Effector CD8-positive, alpha-beta T cell (primary cell): ENCODE measurements around the gene MRPL4.
"Not testable (repeated sequence)": the region's sequence is repeated elsewhere in the genome, so short reads cannot be mapped to it uniquely, and the experiment has no call there.

Experiments
- DNase-seq: peaks from one replicate; lab custom pipeline; 2025; lab: John Stamatoyannopoulos, UW

MRPL4 gene

GRCh38 chr19:10230173-10230860 is 21.7 kb upstream of the MRPL4 start:
- peak; percentile 38 for DNase-seq

GRCh38 chr19:10230861-10231611 is 21.0 kb upstream of the MRPL4 start, which contains the start of gene S1PR2:
Gene S1PR2, minus strand, starts transcription at chr19:10231331. Its CDS starts 6,426 bp downstream, at chr19:10224905.
- peak; percentile 59 for DNase-seq

DNA sequence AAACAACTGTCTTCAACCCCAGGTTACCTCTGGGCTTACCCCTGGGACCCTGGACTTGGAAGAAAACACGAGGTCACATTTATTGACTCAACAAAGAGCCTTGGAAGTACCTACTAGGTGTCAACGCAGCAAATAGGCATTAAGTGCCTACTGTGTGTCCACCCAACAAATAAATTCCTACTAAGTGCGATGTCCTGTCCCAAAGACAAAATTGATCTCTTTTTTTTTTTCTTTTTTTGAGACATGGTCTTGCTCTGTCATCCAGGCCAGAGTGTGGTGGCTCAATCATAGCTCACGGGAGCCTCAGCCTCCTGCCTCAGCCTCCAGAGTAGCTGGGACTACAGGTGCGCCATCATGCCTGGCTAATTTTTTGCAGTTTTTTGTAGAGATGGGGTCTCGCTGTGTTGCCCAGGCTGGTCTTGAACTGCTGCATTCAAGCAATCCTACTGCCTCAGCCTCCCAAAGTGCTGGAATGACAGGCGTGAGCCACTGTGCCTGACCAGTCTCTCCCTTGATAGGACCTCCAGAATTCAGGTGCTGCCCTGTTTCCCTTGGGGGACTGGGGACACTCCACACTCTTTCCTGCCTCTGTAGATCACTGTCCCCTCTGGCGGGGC is 20.3 kb upstream of the MRPL4 start:
- no peak for DNase-seq

GRCh38 chr19:10233946-10234345 is 18.1 kb upstream of the MRPL4 start:
- DNase-seq = no peak

- no peak for DNase-seq
Measured at GRCh38 chr19:10235003-10235402, 17.0 kb upstream of the MRPL4 start.

- not testable (repeated sequence) for DNase-seq
Measured at GRCh38 chr19:10235409-10235808, 16.6 kb upstream of the MRPL4 start.

- DNase-seq = no peak
Measured at GRCh38 chr19:10237702-10238101, 14.3 kb upstream of the MRPL4 start.

GRCh38 chr19:10238172-10238783 is 13.7 kb upstream of the MRPL4 start:
- no peak for DNase-seq

GRCh38 chr19:10241826-10242449 is 10.1 kb upstream of the MRPL4 start:
- DNase-seq = not testable (repeated sequence)

- DNase-seq = no peak
Measured at GRCh38 chr19:10243606-10244005, 8.4 kb upstream of the MRPL4 start.

DNA sequence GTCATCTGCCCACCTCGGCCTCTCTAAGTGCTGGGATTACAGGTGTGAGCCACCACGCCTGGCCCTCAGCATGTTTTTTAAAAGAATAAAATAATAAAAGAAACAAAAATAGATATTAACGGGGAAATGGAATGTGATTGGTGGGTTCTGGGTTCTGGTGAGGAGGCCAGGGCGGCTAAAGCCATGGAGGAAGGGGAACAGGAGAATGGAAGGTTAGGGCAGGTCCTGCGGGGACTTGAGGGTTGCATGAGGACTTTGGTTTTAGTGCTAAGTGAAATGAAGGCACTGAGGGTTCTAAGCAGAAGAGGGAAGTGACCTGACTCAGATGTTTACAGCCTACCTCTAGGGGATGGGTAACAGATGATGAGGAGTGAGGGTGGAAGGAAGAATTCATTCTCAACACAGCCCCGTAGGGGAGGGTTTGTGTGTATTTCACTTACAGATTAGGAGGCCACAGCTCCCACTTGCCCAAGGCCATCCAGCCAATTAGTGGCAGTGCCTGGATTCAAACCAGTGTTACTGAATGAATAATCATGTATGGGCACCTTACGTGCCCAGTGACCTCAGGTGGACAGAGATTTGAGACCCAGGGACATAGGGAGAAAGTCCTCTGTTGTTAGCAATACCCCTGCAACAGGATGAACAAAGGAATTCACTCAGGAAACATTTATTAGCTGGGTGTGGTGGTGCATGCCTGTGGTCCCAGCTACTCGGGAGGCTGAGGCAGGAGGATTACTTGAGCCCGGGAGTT is 6.7 kb upstream of the MRPL4 start:
- DNase-seq = no peak

- DNase-seq = no peak
Measured at GRCh38 chr19:10246511-10246910, 5.5 kb upstream of the MRPL4 start.

DNA sequence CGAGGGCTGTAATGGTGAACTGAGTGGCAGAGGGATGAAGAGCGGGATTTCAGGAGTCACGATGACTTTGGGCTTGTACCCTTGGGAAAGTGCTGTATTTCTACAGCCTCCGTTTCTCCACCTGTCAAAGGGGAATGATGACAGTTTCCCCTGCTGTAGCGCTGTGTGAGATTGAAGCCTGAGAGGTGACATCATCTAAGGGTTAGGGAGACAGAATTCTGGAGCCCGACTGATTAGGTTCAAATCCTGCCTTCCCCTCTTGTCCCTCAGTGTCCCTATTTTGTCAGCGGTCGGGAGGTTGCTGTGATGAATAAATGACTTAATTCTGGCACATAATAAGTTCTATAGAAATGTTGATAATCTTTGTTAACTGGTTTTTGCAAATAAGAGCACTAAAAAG is 693 bp downstream of the MRPL4 start:
- DNase-seq = no peak

- DNase-seq = no peak
Measured at GRCh38 chr19:10254244-10254643, 2.2 kb downstream of the MRPL4 start.

GRCh38 chr19:10255358-10255757 is 3.3 kb downstream of the MRPL4 start:
- no peak for DNase-seq

DNA sequence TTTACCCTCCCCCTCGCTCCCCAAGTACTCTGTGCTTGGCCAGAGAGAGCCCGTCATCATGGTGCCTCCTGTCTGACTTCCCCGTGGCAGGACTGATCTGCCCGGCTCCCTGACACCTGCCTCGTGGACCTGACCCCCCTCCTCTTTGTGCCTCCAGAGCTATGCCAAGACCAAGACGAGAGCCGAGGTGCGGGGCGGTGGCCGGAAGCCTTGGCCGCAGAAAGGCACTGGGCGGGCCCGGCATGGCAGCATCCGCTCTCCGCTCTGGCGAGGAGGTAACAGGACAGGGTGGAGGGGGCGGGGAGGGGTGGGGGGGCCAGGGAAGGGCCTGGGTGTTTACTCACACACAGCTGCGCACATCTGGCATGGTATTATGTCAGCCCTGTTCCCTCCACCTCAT is 4.5 kb downstream of the MRPL4 start:
- no peak for DNase-seq

DNA sequence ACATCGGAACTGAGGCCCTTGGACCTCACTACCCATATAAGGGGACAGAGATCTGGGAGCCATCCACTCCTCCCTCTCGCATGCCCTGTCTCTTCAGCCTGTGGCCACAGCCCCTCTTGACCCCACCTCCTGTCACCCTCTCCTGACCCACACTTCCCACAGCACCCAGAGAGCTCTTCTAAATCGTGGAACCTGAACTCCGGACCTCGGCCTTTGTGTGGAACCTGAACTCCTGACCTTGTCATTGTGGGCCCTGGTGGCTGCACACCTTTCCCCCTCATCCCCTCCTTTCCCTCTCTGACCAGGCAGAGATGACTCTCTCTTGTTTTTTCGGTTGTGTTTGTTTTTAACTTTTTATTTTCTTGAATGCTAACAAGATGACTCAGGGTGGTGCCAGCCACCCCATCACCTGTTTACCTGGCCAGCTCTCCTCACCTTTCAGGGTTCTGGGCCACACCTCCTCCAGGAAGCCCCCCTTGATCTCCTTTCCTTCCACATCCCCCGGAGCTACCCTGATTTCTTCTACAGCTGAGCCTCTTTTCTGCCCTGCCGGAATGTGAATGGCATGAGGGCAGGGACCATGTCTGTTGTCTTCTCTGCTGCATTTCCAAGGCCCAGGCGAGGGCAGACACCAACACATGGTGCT is 5.1 kb downstream of the MRPL4 start:
- DNase-seq = no peak

- no peak for DNase-seq
Measured at GRCh38 chr19:10258080-10258710, 6.2 kb downstream of the MRPL4 start.

DNA sequence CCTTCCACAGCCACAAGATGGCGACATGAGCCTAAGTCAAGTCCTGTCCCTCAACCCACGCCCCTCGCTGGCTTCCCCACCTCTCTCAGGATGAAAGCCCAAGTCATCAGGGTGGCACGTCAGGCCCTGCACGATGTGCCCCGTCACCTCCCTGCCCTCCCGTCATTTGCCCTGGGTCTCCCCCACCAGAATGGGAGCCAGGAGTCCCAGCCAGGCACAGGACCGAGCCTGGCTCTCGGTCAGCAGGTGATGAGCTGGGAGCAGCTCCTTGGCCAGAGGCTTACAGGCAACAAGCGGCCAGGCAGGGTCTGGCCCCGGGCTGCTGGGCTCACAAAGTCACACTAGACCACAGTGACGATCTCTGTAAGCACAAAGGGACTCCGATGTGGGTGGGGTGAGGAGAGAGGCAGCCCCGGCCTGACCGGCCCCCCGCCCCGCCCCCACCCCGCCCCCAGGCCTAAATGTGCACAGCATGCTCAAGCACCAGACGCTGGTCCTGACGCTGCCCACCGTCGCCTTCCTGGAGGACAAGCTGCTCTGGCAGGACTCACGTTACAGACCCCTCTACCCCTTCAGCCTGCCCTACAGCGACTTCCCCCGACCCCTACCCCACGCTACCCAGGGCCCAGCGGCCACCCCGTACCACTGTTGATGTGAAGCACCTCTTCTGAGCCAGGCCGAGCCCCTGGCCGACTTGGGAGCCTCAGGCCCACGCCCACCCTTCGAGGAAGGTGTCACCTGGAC is 7.3 kb downstream of the MRPL4 start:
- DNase-seq = peak; percentile 81
